ENCODE data around the gene SLFN12L.
"Not testable (repeated sequence)": the region's sequence is repeated elsewhere in the genome, so short reads cannot be mapped to it uniquely, and the experiment has no call there.

The SLFN12L gene

DNA sequence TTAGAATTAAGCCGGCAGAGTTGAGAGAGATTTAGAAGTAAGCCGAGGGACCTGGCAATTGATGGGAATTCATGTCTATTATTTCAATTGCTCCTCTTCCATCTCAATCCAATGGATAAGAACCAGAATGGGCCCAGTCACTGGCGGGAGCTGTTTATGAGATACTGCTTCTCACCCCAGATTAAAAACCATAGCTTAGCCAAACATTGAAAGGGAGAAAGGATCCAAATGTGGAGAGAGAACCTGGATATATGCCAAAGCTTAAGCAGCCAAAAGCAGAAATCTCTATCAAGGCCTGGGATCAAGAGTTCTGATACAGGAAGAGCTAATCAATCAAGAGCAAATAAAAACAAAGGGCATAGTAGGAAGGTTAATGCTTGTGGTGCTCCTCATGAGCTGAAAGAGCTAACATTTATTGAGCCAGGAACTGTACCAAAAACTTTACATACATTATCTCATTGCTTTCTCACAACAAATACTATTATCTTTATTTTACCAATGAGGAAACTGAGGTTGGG is 2.8 kb downstream of the SLFN12L start:
- no peaks in the 10 kb centered on the region for H3K4me1 ChIP-seq (ENCODE audit: control insufficient read depth, low read depth, low read length)
- no peaks in the 10 kb centered on the region for H3K27me3 ChIP-seq (ENCODE audit: insufficient read depth, low read length, poor library complexity)
- no peak overlapping the region for H3K9ac ChIP-seq (ENCODE audit: low read length)
- H3K56ac ChIP-seq (ENCODE audit: low read length): no peak overlapping the region
- no peak overlapping the region for H2BK120ac ChIP-seq (ENCODE audit: low read depth, low read length)
- no peak overlapping the region for H3K4ac ChIP-seq (ENCODE audit: low read depth, low read length)
- no peak overlapping the region for H4K5ac ChIP-seq (ENCODE audit: low read length)
- DNase-seq: no peak
- H2BK15ac ChIP-seq (replicated peaks; ENCODE audit: low read depth): no peak overlapping the region
- no peaks in the 10 kb centered on the region for H3K79me1 ChIP-seq (ENCODE audit: low read length)
- H3K27ac ChIP-seq (ENCODE audit: low read depth, low read length): no peak overlapping the region
- H3K18ac ChIP-seq (ENCODE audit: low read length): no peak overlapping the region
- no peak overlapping the region for H3K23ac ChIP-seq (ENCODE audit: low read length)
- H4K8ac ChIP-seq (ENCODE audit: low read depth, low read length): no peak overlapping the region
- H3K36me3 ChIP-seq (ENCODE audit: control insufficient read depth, insufficient read depth, low read length): no peaks in the 10 kb centered on the region
- no peaks in the 10 kb centered on the region for H3K79me2 ChIP-seq (ENCODE audit: control insufficient read depth, insufficient read depth, low read length)
- H3K4me3 ChIP-seq (ENCODE audit: low read length): no peak overlapping the region
- H2AK5ac ChIP-seq (ENCODE audit: low read length): no peak overlapping the region
- no peak overlapping the region for H2BK5ac ChIP-seq (ENCODE audit: low read length)
- H3K4me2 ChIP-seq (ENCODE audit: low read length): no peak overlapping the region
- WGBS (ENCODE audit: extremely low coverage, insufficient coverage, low lambda C conversion rate): no CpG with 5 or more reads among the region's 3 CpGs

DNA sequence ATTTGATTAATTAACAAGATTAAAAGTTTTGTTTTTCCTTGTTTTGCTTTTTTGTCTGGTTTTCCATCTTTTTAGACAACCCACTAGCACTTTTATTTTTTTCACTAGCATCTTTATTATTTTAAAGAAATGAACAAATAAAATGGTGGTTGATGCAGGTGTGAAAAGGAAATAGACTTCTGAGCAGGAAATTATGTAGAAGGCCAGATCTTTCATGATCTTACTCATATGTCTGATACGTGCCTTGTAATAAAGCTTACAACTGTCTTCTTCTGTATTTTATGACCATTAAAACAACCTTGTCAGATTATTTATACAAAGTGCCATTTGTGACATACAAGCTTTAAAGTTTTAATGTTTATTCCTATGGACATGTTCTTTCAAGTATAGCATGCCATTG is 6.3 kb downstream of the SLFN12L start:
- no peak overlapping the region for H4K5ac ChIP-seq (ENCODE audit: low read length)

DNA sequence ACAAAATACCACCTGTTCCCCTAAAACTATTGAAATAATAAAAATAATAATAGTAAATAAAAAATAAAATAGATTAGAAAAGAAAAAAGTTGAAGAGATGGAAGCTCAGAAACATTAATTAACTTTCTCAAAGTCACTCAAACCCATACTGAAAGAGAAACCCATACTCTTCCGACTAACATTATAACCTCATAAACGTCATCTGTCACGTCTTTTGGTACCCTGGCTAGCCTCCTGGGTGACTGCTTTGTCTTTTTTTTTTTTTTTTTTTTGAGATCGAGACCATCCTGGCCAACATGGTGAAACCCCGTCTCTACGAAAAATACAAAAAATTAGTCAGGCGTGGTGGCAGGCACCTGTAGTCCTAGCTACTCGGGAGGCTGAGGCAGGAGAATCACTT is 7.6 kb downstream of the SLFN12L start:
- no peaks in the 10 kb centered on the region for H3K79me1 ChIP-seq (ENCODE audit: low read length)
- no peaks in the 10 kb centered on the region for H3K27me3 ChIP-seq (ENCODE audit: insufficient read depth, low read length, poor library complexity)
- no peaks in the 10 kb centered on the region for H3K36me3 ChIP-seq (ENCODE audit: control insufficient read depth, insufficient read depth, low read length)
- no peak for DNase-seq
- no peak overlapping the region for H4K8ac ChIP-seq (ENCODE audit: low read depth, low read length)
- no peak overlapping the region for H3K56ac ChIP-seq (ENCODE audit: low read length)
- no peak overlapping the region for H2BK15ac ChIP-seq (replicated peaks; ENCODE audit: low read depth)
- H2BK120ac ChIP-seq (ENCODE audit: low read depth, low read length): no peak overlapping the region
- H3K9ac ChIP-seq (ENCODE audit: low read length): no peak overlapping the region
- H3K27ac ChIP-seq (ENCODE audit: low read depth, low read length): no peak overlapping the region
- H2BK5ac ChIP-seq (ENCODE audit: low read length): no peak overlapping the region
- no peak overlapping the region for H3K23ac ChIP-seq (ENCODE audit: low read length)
- H3K18ac ChIP-seq (ENCODE audit: low read length): no peak overlapping the region
- no peak overlapping the region for H3K4me3 ChIP-seq (ENCODE audit: low read length)
- no peak overlapping the region for H2AK5ac ChIP-seq (ENCODE audit: low read length)
- H3K4me1 ChIP-seq (ENCODE audit: control insufficient read depth, low read depth, low read length): no peaks in the 10 kb centered on the region
- H3K4ac ChIP-seq (ENCODE audit: low read depth, low read length): no peak overlapping the region
- no peak overlapping the region for H3K4me2 ChIP-seq (ENCODE audit: low read length)
- 100% methylated on average over 2 of the region's 8 CpGs for WGBS (ENCODE audit: extremely low coverage, insufficient coverage, low lambda C conversion rate)
- H3K79me2 ChIP-seq (ENCODE audit: control insufficient read depth, insufficient read depth, low read length): no peaks in the 10 kb centered on the region
- H4K5ac ChIP-seq (ENCODE audit: low read length): no peak overlapping the region

More for the DNA sequence above, 6.3 kb downstream of the SLFN12L start:
- Histone ChIP-seq H3K27ac (ENCODE audit: low read depth, low read length) (no peak overlapping the region), H2BK5ac (ENCODE audit: low read length) (no peak overlapping the region), H3K27me3 (ENCODE audit: insufficient read depth, low read length, poor library complexity) (no peaks in the 10 kb centered on the region), H3K23ac (ENCODE audit: low read length) (no peak overlapping the region), H2AK5ac (ENCODE audit: low read length) (no peak overlapping the region), H3K56ac (ENCODE audit: low read length) (no peak overlapping the region), H3K18ac (ENCODE audit: low read length) (no peak overlapping the region), H3K9ac (ENCODE audit: low read length) (no peak overlapping the region), H3K79me1 (ENCODE audit: low read length) (no peaks in the 10 kb centered on the region), H3K4me1 (ENCODE audit: control insufficient read depth, low read depth, low read length) (no peaks in the 10 kb centered on the region), H3K4me2 (ENCODE audit: low read length) (no peak overlapping the region), H2BK120ac (ENCODE audit: low read depth, low read length) (no peak overlapping the region), H2BK15ac (replicated peaks; ENCODE audit: low read depth) (no peak overlapping the region), H3K4me3 (ENCODE audit: low read length) (no peak overlapping the region), H3K36me3 (ENCODE audit: control insufficient read depth, insufficient read depth, low read length) (no peaks in the 10 kb centered on the region), H3K79me2 (ENCODE audit: control insufficient read depth, insufficient read depth, low read length) (no peaks in the 10 kb centered on the region), H3K4ac (ENCODE audit: low read depth, low read length) (no peak overlapping the region), H4K8ac (ENCODE audit: low read depth, low read length) (no peak overlapping the region)
- DNase-seq: no peak
- no CpG with 5 or more reads among the region's 1 CpG for WGBS (ENCODE audit: extremely low coverage, insufficient coverage, low lambda C conversion rate)

GRCh38 chr17:35529326-35529725 is 8.2 kb downstream of the SLFN12L start:
- not testable (repeated sequence) for H3K4me1 ChIP-seq (ENCODE audit: control insufficient read depth, low read depth, low read length); H3K4me2 ChIP-seq (ENCODE audit: low read length); DNase-seq; H3K18ac ChIP-seq (ENCODE audit: low read length); H3K4me3 ChIP-seq (ENCODE audit: low read length); H2BK15ac ChIP-seq (replicated peaks; ENCODE audit: low read depth); H3K27me3 ChIP-seq (ENCODE audit: insufficient read depth, low read length, poor library complexity); H2BK120ac ChIP-seq (ENCODE audit: low read depth, low read length); H4K8ac ChIP-seq (ENCODE audit: low read depth, low read length); H3K27ac ChIP-seq (ENCODE audit: low read depth, low read length); H3K79me1 ChIP-seq (ENCODE audit: low read length); H3K79me2 ChIP-seq (ENCODE audit: control insufficient read depth, insufficient read depth, low read length); H3K23ac ChIP-seq (ENCODE audit: low read length); H3K9ac ChIP-seq (ENCODE audit: low read length); H2AK5ac ChIP-seq (ENCODE audit: low read length); H2BK5ac ChIP-seq (ENCODE audit: low read length); H3K36me3 ChIP-seq (ENCODE audit: control insufficient read depth, insufficient read depth, low read length); H4K5ac ChIP-seq (ENCODE audit: low read length); H3K4ac ChIP-seq (ENCODE audit: low read depth, low read length); H3K56ac ChIP-seq (ENCODE audit: low read length)
- no CpG with 5 or more reads among the region's 1 CpG for WGBS (ENCODE audit: extremely low coverage, insufficient coverage, low lambda C conversion rate)

DNA sequence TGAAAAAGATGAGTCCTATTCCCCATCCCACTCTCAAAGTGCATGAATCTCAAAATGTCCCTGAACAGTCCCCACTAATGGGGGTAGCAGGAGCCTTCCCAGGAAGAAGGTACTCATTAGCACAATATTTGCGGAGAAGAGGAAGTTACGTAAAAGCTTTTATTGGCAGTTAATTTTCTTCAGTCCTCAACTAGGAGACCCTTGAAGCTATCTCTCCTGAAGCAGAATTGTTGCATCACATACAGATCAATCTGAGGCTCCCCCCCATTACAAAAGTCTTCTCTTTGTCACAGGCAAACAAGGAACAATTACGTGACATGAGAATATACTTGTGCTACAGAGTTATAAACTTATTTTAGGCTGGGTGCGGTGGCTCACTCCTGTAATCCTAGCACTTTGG is 14.2 kb downstream of the SLFN12L start:
- no peak overlapping the region for H3K23ac ChIP-seq (ENCODE audit: low read length)
- no peaks in the 10 kb centered on the region for H3K79me2 ChIP-seq (ENCODE audit: control insufficient read depth, insufficient read depth, low read length)
- no peak overlapping the region for H3K27ac ChIP-seq (ENCODE audit: low read depth, low read length)
- no peak overlapping the region for H3K4me2 ChIP-seq (ENCODE audit: low read length)
- no peak overlapping the region for H3K4me3 ChIP-seq (ENCODE audit: low read length)
- H3K18ac ChIP-seq (ENCODE audit: low read length): no peak overlapping the region
- H3K9ac ChIP-seq (ENCODE audit: low read length): no peak overlapping the region
- H2BK5ac ChIP-seq (ENCODE audit: low read length): no peak overlapping the region
- no peak overlapping the region for H4K8ac ChIP-seq (ENCODE audit: low read depth, low read length)
- H3K4me1 ChIP-seq (ENCODE audit: control insufficient read depth, low read depth, low read length): no peaks in the 10 kb centered on the region
- H2BK15ac ChIP-seq (replicated peaks; ENCODE audit: low read depth): no peak overlapping the region
- H4K5ac ChIP-seq (ENCODE audit: low read length): no peak overlapping the region
- H3K36me3 ChIP-seq (ENCODE audit: control insufficient read depth, insufficient read depth, low read length): no peaks in the 10 kb centered on the region
- H3K79me1 ChIP-seq (ENCODE audit: low read length): no peaks in the 10 kb centered on the region
- no peak overlapping the region for H3K56ac ChIP-seq (ENCODE audit: low read length)
- no CpG with 5 or more reads among the region's 4 CpGs for WGBS (ENCODE audit: extremely low coverage, insufficient coverage, low lambda C conversion rate)
- no peak overlapping the region for H2AK5ac ChIP-seq (ENCODE audit: low read length)
- no peak for DNase-seq
- peaks cover 2% of the 10 kb centered on the region for H3K27me3 ChIP-seq (ENCODE audit: insufficient read depth, low read length, poor library complexity)
- no peak overlapping the region for H2BK120ac ChIP-seq (ENCODE audit: low read depth, low read length)
- no peak overlapping the region for H3K4ac ChIP-seq (ENCODE audit: low read depth, low read length)

- H2BK5ac ChIP-seq (ENCODE audit: low read length); DNase-seq; H3K4me2 ChIP-seq (ENCODE audit: low read length); H2BK120ac ChIP-seq (ENCODE audit: low read depth, low read length); H3K79me1 ChIP-seq (ENCODE audit: low read length); H3K4ac ChIP-seq (ENCODE audit: low read depth, low read length); H2AK5ac ChIP-seq (ENCODE audit: low read length); H3K4me1 ChIP-seq (ENCODE audit: control insufficient read depth, low read depth, low read length); H3K36me3 ChIP-seq (ENCODE audit: control insufficient read depth, insufficient read depth, low read length); H2BK15ac ChIP-seq (replicated peaks; ENCODE audit: low read depth); H3K9ac ChIP-seq (ENCODE audit: low read length); H4K8ac ChIP-seq (ENCODE audit: low read depth, low read length); H3K27ac ChIP-seq (ENCODE audit: low read depth, low read length); H3K27me3 ChIP-seq (ENCODE audit: insufficient read depth, low read length, poor library complexity); H3K4me3 ChIP-seq (ENCODE audit: low read length); H3K79me2 ChIP-seq (ENCODE audit: control insufficient read depth, insufficient read depth, low read length); H4K5ac ChIP-seq (ENCODE audit: low read length); H3K23ac ChIP-seq (ENCODE audit: low read length); H3K56ac ChIP-seq (ENCODE audit: low read length); H3K18ac ChIP-seq (ENCODE audit: low read length): not testable (repeated sequence)
- no CpG with 5 or more reads among the region's 5 CpGs for WGBS (ENCODE audit: extremely low coverage, insufficient coverage, low lambda C conversion rate)
These were observed 15.7 kb downstream of the SLFN12L start for GRCh38 chr17:35521654-35522256.

Measured in mesendoderm (in vitro differentiated cells).